Stimulated activated CD8-positive, alpha-beta memory T cell treated with anti-CD3 and anti-CD28 coated beads, Interleukin-4, amount 100 ng/mL, for 4 hours (primary cell): ENCODE measurements around the gene SMC5.
"Not testable (repeated sequence)": the region's sequence is repeated elsewhere in the genome, so short reads cannot be mapped to it uniquely, and the experiment has no call there.

ENCODE experiments used
- DNase-seq, 2 donors: peaks; one replicate each; pipeline ENCODE4 v3.0.0-alpha.2; 2020; ENCODE audit warnings: low read depth in 2 of 2, low spot score in 1 of 2

SMC5 gene

DNA sequence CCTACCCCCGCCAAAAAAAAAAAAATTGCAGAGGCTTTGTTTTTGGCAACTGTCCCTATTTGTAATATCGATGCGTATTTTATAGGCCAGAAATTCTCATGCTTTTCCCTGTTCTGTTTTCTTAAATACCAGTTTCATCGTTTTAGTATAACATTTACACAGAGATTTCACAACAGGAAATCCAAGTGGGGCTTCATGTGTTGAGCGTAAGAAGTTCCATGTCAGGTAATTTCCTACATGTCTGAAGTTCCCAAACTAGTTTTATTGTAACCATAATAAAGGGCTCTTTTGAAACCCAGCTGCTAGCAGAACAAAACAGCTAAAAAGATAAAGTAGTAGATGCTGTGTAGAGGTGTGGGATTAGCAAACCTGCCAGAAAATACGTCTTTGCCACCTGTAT lies 4.2 kb downstream of the SMC5 start:
- DNase-seq = no peak

DNA sequence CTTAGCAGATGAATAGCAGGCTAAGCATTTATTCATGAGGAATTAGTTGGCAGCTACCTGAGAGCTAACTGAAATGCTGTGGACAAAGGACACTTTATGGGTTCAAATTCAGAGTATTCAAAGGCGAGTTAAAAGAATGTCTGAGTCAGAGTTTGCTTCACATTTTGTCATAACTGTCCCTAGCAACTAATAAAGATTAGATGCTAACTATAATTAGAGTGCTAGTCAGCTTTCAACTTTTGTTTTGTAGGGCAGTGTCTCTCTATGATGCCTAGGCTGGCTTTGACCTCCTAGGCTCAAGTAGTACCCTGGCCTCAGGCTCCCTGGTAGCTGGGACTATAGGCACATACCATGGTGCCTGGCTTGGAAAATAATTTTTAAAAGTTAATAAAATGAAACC lies 4.6 kb downstream of the SMC5 start:
- DNase-seq = no peak

DNA sequence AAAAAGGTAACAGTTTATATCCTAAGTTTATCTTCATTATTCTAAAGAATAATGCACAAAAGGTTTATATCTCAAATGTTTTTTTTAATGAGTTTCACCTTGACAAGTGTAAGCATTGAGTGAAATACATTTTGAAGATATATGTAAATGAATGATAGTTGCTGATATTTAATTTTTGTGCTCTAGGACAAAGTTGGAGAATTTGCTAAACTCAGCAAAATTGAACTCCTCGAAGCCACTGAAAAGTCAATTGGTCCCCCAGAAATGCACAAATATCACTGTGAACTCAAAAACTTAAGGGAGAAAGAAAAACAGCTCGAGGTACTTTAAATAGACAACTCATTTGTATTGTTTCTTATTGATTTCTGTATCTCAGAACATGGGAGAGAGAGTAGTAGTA lies 19.5 kb downstream of the SMC5 start:
- no peak for DNase-seq

DNA sequence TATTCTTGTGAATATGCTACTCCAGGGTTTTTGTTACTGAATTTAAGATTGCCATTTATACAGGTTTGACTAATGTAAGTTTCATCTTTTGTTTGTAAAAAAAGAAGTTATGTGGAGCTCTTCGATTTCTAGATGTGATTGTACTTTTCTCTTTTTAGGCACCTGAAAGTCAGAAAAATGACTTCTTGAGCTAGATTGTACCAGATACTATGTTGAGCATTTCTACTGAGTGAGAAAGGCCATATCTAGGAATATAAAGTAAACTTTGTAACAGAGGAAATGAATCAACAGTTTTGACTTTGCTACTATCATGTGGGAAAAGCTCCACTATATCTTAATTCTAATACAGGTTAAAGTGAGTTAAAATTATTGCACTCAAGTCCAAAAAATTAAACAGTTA lies 25.1 kb downstream of the SMC5 start:
- DNase-seq = no peak

DNA sequence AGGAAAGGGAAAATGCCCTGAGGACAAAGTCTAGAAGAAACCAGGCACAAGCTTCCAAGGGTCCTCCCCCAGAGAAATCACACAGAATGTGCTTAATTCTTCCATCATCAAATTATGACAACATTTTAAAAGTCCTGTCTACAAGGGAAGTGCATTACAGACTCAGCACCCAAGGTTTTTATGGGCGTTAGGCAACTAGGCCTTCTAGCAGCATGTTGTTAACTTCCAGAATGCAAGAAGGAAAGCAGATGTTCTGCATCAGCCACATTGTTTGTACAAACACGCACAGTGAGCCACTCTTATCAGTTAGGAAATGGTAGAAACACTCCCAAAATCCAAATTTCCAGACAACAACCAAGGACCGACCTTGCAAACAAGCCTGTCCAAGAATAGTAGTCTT lies 26.5 kb downstream of the SMC5 start:
- no peak for DNase-seq

DNA sequence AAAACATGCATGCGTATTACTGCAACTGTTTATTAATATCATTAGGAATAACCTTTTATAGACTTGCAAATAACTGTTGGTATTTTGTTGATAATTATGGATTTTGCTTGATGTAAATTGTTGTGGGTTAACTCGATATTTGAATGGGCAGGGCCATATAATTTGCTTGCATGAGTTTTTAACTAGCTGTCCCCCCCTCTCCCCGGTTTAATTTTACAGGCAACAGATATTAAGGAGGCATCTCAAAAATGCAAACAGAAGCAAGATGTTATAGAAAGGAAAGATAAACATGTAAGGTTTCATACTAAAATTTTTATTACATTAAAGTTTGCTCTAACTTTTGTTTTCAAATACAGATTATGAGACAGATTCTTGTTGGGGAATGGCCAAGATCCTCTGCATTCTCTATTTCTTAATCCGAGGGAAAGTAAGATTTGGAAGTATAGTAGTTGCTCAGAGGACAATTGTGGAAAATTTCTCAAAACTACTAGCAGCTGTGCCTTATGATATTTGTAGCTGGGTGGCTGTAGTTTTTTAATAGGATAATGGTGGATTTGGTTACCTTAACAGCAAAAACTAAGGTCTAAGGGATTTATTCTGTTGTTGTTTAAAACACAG lies 27.3 kb downstream of the SMC5 start:
- no peak for DNase-seq

DNA sequence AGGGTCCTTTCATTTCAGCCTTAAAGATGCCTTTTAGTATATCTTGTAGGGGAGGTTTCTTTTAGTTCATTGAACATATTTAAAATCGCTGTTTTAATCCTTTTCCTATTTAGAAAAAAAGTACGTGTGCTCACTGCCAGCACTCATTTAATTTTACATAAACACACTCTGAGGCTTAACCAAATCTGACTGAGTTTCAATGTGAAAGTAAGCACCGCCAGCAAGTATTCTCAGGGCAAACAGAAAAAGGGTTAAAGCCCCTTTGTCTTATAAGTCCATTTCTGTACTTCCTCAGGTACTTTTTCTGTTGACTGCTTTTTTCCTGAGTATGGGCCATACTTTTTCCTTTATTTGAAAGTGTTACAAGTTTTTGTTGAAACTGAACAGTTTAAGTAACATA lies 31.8 kb downstream of the SMC5 start:
- DNase-seq = no peak

DNA sequence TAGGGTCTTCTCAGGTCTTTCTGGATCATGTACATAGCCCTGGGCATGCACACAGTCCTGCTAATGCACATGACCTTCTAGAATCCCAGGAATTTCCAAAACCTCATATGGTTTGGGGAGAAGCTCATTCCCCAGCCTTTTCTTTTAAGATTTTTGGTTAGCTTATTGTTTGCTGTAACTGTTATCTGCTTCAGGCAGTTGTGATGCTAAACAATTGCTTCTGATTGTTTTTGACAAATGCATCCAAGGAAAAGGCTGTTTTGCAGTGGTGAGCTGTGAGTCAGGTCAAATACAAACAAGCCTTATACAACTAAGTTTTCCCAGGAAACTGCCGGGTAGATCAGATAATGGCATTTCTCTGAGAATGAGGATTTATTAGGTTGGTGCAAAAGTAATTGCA lies 32.7 kb downstream of the SMC5 start:
- no peak for DNase-seq

DNA sequence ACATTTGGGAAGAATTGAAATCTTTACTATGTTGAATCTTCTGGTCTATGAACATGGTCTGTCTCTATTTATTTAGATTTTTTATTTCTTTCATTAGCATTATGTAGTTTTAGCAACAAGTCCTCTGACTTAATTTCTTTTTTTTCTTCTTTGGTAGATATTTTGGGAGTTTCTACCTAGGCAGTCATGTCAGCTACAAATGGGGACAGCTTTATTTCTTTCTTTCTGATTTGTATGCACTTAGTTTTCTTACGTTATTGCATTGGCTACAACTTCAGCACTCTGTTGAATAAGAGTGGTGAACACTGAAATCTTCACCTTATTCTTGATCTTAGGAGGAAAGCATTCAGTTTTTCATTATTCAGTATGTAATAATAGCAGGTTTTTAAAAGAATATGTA lies 33.5 kb downstream of the SMC5 start:
- no peak for DNase-seq

DNA sequence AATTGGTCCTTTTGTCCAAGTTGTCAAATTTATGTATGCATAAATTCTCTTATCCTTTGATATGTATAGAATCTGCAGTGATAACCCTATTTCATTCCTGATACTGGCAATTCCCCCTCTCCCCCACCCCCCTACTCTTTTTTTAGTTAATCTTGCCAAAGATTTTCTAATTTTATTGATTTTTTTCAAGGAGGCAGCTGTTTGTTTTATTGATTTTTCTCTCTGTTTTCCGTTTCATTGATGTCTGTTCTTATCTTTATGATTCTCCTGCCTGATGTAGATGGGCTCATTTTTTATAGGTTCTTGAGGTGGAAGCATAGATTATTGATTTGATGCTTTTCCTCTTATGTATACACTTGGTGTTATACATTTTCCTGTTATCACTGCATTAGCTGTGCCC lies 34.4 kb downstream of the SMC5 start:
- no peak for DNase-seq

DNA sequence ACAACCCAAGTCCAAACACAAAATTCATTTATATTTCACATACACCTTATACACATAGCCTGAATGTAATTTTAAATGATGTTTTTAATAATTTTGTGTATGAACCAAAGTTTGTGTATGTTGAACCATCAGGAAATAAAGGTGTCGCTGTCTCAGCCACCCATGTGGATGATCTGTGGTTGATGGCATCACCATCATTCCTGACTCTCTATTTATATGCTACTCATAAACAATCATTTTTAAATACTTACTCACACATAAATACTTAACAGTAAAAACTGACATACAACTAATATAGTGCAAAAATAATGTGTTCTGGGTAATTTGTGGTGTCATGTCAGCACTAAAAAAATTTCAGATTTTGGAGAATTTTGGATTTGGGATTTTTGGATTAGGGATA lies 38.4 kb downstream of the SMC5 start:
- no peak for DNase-seq

DNA sequence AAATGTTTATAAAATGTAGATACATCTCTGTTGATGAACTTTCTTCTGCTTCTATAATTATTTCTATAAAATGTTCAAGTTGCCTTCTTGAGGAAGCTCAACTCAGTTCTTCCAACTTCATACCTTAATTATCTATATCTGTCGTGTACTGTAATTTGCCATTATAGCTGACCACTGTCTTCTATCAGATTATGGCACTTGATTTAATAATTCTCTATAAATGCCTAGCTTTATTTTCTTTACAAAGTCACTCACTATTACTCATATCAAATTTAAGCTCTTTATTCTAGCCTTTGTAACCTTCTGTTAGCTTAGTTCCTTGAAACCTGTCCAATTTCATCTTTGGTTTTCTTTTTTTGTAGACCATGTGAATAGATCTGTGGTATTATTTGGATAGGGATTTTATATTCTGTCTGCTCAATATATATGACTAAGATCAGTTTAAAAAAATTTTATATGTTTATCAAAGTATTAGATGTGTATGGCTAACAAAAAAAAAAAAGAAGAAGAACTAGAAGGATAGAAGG lies 39.5 kb downstream of the SMC5 start:
- DNase-seq = no peak

DNA sequence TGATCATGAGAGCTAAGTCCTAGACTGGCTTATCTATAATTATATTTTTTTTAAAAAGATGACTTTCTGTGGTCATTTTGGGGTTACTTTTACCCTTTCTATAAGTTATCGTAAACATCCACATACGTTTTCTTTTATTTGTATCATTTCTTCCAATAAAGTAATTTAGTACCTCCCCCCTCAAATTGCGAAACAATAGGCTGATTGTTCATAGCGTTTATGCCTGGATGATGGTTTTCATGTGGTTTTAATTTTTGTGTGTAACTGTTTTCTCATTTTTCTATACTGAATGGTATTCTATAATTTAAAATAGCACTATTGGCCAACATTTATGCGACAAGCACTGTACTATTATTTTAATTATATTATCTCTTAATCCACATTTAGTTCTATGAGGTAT lies 44.5 kb downstream of the SMC5 start:
- no peak for DNase-seq

DNA sequence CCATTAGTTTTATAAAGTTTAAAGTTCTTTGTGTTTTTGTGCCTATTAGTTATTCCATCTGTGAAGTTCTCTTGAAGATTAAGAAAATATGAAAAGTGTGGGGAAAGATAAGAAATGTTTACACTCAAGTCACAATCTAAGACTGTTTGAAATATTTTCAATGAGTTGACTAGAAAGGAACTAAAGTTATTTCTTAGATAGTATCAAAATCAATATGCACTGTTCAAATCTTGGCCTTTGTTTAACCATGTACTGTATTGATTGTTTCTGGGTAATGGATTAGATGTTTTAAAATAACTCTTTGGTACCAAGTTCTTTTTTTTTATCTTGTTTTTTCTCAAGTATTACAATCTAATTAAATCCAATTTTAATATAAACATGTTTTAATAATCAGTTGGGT lies 46.0 kb downstream of the SMC5 start:
- no peak for DNase-seq

DNA sequence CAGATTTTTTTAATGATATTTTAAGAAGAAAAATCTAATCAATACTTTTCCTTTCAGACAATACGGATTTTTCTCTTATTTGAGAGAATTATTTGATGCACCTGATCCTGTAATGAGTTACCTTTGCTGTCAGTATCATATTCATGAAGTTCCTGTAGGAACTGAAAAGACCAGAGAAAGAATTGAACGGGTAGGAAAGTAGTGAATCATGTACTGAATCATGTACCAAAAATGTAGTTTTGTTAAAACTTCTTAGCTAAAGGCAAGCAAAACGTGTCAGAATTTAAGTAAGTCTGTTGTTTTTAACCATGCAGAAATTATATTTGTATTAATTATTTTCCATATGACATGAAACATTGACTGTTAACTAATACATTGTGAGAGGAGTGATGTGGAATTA lies 56.6 kb downstream of the SMC5 start:
- no peak for DNase-seq

DNA sequence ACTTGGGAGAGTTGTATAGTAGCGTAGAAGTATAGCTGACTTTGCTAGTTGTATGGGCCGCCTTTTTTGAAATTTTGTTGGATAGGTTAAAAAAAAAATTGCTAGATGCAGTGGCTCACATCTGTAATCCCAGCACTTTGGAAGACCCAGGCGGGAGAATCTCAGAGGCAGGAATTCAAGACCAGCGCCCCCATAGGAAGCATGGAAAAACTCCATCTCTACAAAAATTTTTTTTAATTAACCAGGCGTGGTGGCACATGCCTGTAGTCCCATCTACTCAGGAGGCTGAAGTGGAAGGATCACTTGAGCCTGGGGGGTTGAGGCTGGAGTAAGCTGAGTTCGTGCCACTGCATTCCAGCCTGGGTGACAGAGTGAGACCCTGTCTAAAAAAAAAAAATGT lies 59.2 kb downstream of the SMC5 start:
- DNase-seq = no peak

DNA sequence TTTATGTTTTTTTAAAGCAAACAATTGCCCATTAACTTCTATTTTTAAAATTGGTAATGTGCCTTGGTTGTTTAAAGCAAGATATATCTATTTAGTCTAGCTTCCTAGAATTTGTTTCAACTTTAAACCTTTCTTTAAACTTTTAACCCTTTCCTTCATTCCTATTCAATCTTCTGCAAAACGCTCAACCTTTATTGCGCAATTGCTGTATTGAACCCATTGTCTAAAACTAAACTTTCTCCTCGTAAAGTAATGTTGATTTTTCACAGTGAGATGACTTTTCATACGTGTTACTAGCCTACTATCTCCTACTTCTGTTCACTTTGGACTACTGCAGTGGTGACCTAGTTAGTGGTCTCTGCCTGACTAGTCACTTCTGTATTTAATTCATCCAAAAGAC lies 63.3 kb downstream of the SMC5 start:
- no peak for DNase-seq

DNA sequence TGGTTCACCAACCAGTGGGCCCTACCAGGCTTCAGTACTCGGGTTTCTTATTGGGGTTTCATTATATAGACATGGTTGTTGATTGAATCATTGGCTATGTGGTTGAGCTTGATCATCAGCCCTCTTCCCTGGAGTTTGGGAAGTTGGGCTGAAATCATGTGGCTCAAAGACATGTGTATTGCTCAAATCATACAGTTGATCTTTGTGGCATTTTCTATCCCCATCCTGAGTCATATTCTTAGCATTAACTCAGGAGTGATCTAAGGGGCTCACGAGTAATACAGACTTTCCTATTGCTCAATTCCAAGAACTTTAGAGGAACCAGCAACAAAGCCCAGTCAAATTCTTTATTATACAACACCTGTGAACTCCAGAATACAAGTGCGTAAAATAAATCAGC lies 66.2 kb downstream of the SMC5 start:
- DNase-seq = no peak

DNA sequence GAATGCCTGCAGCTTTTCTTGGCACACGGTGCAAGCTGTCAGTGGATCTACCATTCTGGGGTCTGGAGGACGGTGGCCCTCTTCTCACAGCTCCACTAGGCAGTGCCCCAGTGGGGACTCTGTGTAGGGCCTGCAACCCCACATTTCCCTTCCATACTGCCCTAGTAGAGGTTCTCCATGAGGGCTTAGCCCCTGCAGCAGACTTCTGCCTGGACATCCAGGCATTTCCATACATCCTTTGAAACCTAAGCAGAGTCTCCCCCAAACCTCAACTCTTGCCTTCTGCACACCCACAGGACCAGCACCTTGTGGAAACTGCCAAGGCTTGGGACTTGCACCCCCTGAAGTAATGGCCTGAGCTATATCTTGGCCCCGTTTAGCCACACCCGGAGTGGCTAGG lies 69.8 kb downstream of the SMC5 start:
- not testable (repeated sequence) for DNase-seq

DNA sequence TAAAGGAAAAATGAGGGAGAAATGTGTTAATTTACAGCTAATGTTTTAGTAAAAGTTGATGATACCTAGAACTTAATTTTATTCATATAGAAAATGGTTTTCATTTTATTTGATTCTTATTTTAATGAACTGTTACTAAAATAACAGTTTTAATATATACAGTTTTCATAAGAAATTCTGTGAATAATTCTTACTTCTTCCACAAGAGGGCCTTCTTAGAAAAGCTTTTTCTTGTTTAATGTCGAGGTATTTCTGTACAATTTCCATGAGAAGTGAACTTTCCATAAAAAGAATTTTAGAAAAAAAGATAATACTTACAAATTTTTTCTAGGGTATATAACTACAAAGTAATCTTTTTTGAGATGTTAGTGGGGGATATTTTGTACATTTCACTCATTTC lies 81.8 kb downstream of the SMC5 start:
- no peak for DNase-seq

DNA sequence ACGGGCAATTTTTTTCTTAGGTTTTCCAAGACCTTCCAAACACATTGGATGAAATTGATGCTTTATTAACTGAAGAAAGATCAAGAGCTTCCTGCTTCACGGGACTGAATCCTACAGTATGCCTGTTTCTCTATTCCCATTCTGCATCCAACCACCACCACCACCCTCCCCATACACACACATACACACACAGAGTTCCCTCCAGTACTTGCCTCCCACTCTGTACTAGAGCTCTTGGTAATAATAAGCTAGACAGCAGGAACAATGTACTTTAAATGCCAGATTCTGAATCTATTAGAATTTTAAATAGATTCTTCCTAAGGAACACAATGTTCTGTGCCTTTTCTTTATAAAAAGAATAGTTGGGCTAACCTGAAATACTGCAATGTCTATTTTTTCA lies 88.3 kb downstream of the SMC5 start:
- no peak for DNase-seq

DNA sequence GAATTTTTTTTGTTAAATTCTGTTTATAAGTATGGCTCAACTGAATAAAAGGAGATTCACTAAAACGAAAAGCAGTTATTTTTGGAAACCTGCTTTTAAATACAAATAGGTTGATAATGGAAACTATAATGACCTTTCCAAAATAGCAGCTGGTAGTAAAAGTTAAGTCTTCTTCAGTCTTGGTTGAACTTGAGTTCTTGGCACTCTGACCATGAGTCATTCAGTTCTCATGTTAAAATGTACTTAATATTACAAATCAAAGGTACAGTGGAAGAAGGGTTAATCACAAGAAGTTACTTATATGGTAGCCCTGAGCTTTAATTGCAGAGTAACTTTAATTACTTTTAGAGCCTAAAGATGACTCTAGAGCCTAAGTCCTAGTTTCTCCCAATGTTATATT lies 93.6 kb downstream of the SMC5 start:
- no peak for DNase-seq

DNA sequence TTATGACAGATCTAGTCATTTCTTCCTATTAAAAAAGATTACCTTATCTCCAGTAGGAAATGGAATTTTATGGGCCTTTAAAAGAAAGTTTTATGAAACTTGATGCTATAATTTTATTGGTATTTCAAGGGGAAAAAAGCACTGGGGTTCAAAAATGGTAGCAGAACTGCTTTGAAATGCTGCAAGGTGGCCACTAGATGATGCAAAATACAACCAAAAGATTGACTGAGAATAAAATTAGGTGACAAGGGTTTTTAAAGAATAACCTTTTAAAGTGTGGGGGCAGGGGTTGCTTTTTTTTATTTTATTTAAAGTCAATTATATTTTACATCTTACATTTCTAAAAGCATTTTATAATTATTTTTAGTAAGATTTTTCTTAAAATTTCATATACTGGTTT lies 94.0 kb downstream of the SMC5 start:
- DNase-seq = no peak

DNA sequence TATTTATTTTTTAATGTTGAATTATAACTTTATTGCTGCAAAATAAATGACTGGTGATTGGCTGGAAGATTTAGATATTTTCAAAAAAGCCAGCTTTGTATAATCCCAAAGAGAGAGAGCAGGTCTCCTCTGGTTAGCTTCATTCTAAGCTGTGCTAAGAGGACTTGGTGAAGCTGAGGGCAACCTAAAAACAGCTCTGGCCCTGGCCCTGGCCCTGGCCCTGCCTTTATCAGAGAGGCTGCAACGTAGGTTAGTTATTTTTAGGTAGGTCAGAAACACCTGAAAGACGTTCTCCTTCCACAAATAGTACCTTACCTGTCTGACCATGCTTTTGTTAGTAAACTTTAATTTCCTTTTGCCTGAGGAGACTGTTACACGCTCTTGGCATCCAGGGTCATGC lies 97.0 kb downstream of the SMC5 start:
- DNase-seq = no peak
